ENCODE data around the gene RNF144A. TPM values are rescaled to one million over a fixed set of nuclear protein-coding genes. Genes with fewer than 3 reads are reported as not detected.

The RNF144A gene, protein sequence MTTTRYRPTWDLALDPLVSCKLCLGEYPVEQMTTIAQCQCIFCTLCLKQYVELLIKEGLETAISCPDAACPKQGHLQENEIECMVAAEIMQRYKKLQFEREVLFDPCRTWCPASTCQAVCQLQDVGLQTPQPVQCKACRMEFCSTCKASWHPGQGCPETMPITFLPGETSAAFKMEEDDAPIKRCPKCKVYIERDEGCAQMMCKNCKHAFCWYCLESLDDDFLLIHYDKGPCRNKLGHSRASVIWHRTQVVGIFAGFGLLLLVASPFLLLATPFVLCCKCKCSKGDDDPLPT
- 10 to 100 TPM; 12.5 to 13.1 TPM for total RNA-seq

GRCh38 chr2:6917071-6917760, at the start of gene RNF144A:
Gene RNF144A, plus strand, starts transcription at chr2:6917412. Its CDS starts 79,515 bp downstream, at chr2:6996927.
- POLR2A ChIA-PET, result no interaction called here
- CTCF ChIA-PET, result interaction anchor here (0.9 to 1.6 kb wide), 6 partner anchors 9 to 77 kb away, joined by 3 to 6 read pairs (median 4); no protein-coding TSS in a partner anchor

GRCh38 chr2:6872394-6872793, 44.8 kb upstream of the RNF144A start:
- CTCF ChIA-PET, result interaction anchor here (0.7 kb wide), 1 partner anchor 60 kb away, joined by 3 read pairs; no protein-coding TSS in a partner anchor
- POLR2A ChIA-PET, result no interaction called here

- POLR2A ChIA-PET, result no interaction called here
- CTCF ChIA-PET, result no interaction called here
Measured at GRCh38 chr2:6874032-6874431, 43.2 kb upstream of the RNF144A start.

GRCh38 chr2:6876309-6876708, 40.9 kb upstream of the RNF144A start:
- ChIA-PET POLR2A (no interaction called here), CTCF (interaction anchor here (1.0 to 3.3 kb wide), 2 partner anchors 8 to 10 kb away, joined by 3 to 14 read pairs; partner anchors contain the start of gene CMPK2)

DNA sequence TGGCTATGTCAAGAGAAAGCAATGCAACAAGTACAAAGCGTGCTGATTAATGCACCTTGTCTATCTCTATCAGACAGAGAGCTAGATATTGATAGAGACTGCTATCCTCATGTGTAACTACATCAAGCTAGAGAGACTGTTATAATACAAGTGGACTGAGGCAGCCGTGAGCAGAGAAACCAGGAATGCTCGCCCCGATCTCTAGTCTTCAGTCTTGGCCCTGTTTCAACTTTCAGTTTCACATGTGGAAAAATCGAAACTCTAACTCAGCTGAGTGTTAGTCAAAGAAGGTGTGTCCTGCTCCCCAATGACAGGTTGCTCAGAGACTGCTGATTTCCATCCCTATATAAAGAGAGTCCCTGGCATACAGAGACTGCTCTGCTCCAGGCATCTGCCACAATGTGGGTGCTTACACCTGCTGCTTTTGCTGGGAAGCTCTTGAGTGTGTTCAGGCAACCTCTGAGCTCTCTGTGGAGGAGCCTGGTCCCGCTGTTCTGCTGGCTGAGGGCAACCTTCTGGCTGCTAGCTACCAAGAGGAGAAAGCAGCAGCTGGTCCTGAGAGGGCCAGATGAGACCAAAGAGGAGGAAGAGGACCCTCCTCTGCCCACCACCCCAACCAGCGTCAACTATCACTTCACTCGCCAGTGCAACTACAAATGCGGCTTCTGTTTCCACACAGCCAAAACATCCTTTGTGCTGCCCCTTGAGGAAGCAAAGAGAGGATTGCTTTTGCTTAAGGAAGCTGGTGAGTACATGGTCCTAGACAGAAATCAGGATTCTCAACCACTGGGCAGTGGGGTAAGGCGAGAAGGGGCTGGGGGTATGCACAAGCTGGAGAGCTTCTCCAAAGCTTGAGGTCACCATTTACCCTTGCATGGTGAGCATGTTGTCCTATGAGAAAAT, 39.6 kb upstream of the RNF144A start, which contains the start of gene RSAD2:
RSAD2 (plus strand) TSS at position 376 of the 903 bp plus-strand sequence; CDS start at position 400, 24 bp downstream.
- POLR2A ChIA-PET, result interaction anchor here (0.9 kb wide), 1 partner anchor 12 kb away, joined by 3 read pairs; the partner anchor contains the start of gene CMPK2
- CTCF ChIA-PET, result interaction anchor here (1.3 to 3.3 kb wide), 4 partner anchors 9 to 167 kb away, joined by 4 to 14 read pairs (median 4); partner anchors contain the start of gene CMPK2

GRCh38 chr2:6878549-6878948, 38.7 kb upstream of the RNF144A start:
- POLR2A ChIA-PET, result no interaction called here
- CTCF ChIA-PET, result interaction anchor here (1.4 to 3.3 kb wide), 3 partner anchors 10 to 19 kb away, joined by 3 to 14 read pairs (median 4); partner anchors contain the start of gene CMPK2

DNA sequence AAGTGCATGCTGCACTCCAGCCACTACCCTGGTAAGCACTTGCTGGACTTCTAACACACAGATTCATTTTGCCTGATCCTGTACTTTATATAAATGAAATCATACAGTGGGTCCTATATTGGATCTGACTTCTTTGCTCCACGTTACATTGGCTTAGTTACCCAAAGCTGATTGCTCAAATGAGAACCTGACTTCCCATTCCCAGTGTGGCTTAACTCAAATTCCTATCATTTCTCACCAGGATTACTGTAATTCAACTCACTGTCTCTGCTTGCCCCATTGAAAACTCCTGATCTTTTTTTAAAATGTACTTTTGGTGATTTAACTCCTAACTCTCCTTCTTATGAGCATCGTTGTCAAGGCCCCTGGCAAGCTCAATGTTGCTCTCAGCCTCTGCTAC, 38.2 kb upstream of the RNF144A start:
- ChIA-PET POLR2A (interaction anchor here (0.6 kb wide), 1 partner anchor 14 kb away, joined by 3 read pairs; no protein-coding TSS in a partner anchor), CTCF (interaction anchor here (1.4 to 3.3 kb wide), 2 partner anchors 13 to 18 kb away, joined by 3 to 14 read pairs; partner anchors contain the start of gene CMPK2)

- ChIA-PET POLR2A (no interaction called here), CTCF (interaction anchor here (1.4 to 1.6 kb wide), 2 partner anchors 15 to 36 kb away, joined by 4 to 5 read pairs; partner anchors contain the start of genes CMPK2 and RNF144A)
Measured at GRCh38 chr2:6880200-6880733, 36.9 kb upstream of the RNF144A start.

GRCh38 chr2:6881046-6881445, 36.2 kb upstream of the RNF144A start:
- CTCF ChIA-PET, result interaction anchor here (1.6 kb wide), 1 partner anchor 16 kb away, joined by 5 read pairs; the partner anchor contains the start of gene CMPK2
- POLR2A ChIA-PET, result no interaction called here

DNA sequence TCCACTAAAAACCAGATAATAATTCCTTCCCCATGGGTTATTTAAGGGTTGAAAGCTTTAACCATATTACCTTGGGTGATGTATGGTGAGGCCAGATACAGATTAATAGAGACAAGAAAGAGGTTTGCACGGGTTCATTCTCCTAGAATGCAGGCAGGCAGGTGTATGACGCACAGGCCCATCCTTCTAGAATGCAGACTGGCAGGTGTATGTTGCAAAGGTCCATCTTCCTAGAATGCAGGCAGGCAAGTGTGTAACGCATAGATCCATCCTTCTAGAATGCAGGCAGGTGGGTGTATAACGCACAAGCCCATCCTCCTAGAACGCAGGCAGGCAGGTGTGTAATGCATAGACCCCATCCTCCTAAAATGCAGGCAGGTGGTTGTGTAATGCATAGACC, 35.7 kb upstream of the RNF144A start:
- ChIA-PET POLR2A (no interaction called here), CTCF (interaction anchor here (1.6 kb wide), 1 partner anchor 16 kb away, joined by 5 read pairs; the partner anchor contains the start of gene CMPK2)

GRCh38 chr2:6883448-6884122, 33.6 kb upstream of the RNF144A start:
- POLR2A ChIA-PET, result no interaction called here
- CTCF ChIA-PET, result interaction anchor here (1.2 kb wide), 1 partner anchor 14 kb away, joined by 3 read pairs; no protein-coding TSS in a partner anchor

GRCh38 chr2:6885551-6885950, 31.7 kb upstream of the RNF144A start:
- CTCF ChIA-PET, result no interaction called here
- POLR2A ChIA-PET, result interaction anchor here (0.6 kb wide), 1 partner anchor 479 kb away, joined by 10 read pairs; no protein-coding TSS in a partner anchor

- POLR2A ChIA-PET, result interaction anchor here (0.6 kb wide), 1 partner anchor 479 kb away, joined by 10 read pairs; no protein-coding TSS in a partner anchor
- CTCF ChIA-PET, result no interaction called here
Measured at GRCh38 chr2:6885968-6886367, 31.2 kb upstream of the RNF144A start.

DNA sequence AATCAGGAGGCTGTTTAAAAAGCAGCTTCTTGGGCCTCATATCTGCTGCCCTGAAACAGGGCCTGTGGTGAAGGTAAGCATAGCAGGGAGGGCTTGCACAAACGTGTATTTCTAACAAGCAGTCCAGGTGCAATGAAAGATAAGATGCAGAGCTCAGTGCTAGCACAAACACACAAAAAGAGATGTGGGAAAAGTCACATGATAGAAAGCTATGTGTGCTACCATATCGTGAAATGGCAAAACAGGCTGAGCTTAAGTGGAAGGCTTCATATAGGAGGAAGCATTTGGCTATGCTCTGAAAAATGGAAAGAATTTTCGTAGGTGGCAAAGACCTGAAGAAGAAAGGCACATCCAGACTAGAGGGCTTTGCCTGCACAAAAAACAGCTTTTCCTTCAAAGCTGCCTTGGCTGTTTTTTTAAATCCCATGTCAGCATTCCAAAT, 29.4 kb upstream of the RNF144A start:
- CTCF ChIA-PET, result interaction anchor here (0.6 to 1.2 kb wide), 2 partner anchors 9 to 10 kb away, joined by 3 to 4 read pairs; no protein-coding TSS in a partner anchor
- POLR2A ChIA-PET, result no interaction called here

GRCh38 chr2:6888724-6889123, 28.5 kb upstream of the RNF144A start:
- ChIA-PET CTCF (interaction anchor here (1.2 kb wide), 1 partner anchor 8 kb away, joined by 4 read pairs; no protein-coding TSS in a partner anchor), POLR2A (no interaction called here)

GRCh38 chr2:6893876-6894482, 23.2 kb upstream of the RNF144A start:
- ChIA-PET CTCF (interaction anchor here (2.5 kb wide), 1 partner anchor 150 kb away, joined by 8 read pairs; no protein-coding TSS in a partner anchor), POLR2A (no interaction called here)
